Dendritic cell treated with granulocyte-macrophage colony-stimulating factor and Interleukin-4, amounts not matched to agents 40 ng/mL and 50 ng/mL, for 4 days (primary cell): ENCODE data around the gene P2RX7.
A peak's percentile ranks its signal among the peaks of the same experiment; 100 is the strongest.

ENCODE experiments used
- H3K27ac Mint-ChIP-seq: one replicate; pipeline ENCODE4 v1.8.0; 2022; ENCODE audit warnings: mild to moderate bottlenecking, mixed read lengths
- H3K27me3 Mint-ChIP-seq: one replicate; pipeline ENCODE4 v1.8.0; 2022; ENCODE audit warnings: mild to moderate bottlenecking, mixed read lengths
- H3K36me3 Mint-ChIP-seq: one replicate; pipeline ENCODE4 v1.8.0; 2022; ENCODE audit warnings: low read depth, mixed read lengths
- H3K4me1 Mint-ChIP-seq: one replicate; pipeline ENCODE4 v1.8.0; 2022; ENCODE audit warnings: low read depth, mixed read lengths
- H3K4me3 Mint-ChIP-seq: one replicate; pipeline ENCODE4 v1.8.0; 2022; ENCODE audit warnings: mild to moderate bottlenecking, moderate library complexity, mixed read lengths
- H3K9me3 Mint-ChIP-seq: one replicate; pipeline ENCODE4 v1.8.0; 2022; ENCODE audit warnings: mixed read lengths
- intact Hi-C: fragments of 100-400 bp; cut with micrococcal nuclease; formaldehyde crosslinking; loops from one replicate; pipeline ENCODE4 v1.15.0; 2022

P2RX7 gene

GRCh38 chr12:121095544-121096198 is 37.0 kb upstream of the P2RX7 start:
- Mint-ChIP-seq H3K4me3 (peak overlapping the region; percentile 66), H3K36me3 (no peaks in the 10 kb centered on the region), H3K9me3 (peaks cover 13% of the 10 kb centered on the region), H3K27ac (peak overlapping the region; percentile 3), H3K27me3 (peaks cover 10% of the 10 kb centered on the region), H3K4me1 (peaks cover 11% of the 10 kb centered on the region)
- intact Hi-C loops = loop anchor here (5.0 kb wide), 1 partner anchor 33 kb away; no protein-coding TSS in a partner anchor

GRCh38 chr12:121096199-121096798 is 36.4 kb upstream of the P2RX7 start:
- peaks cover 13% of the 10 kb centered on the region for H3K9me3 Mint-ChIP-seq
- H3K27ac Mint-ChIP-seq = peak overlapping the region; percentile 3
- H3K4me1 Mint-ChIP-seq = peaks cover 11% of the 10 kb centered on the region
- peaks cover 10% of the 10 kb centered on the region for H3K27me3 Mint-ChIP-seq
- H3K4me3 Mint-ChIP-seq = peak overlapping the region; percentile 66
- H3K36me3 Mint-ChIP-seq = no peaks in the 10 kb centered on the region
- intact Hi-C loops = loop anchor here (5.0 kb wide), 1 partner anchor 34 kb away; no protein-coding TSS in a partner anchor

- Mint-ChIP-seq H3K27me3 (peaks cover 10% of the 10 kb centered on the region), H3K4me3 (no peak overlapping the region)
Measured at GRCh38 chr12:121099779-121100178, 32.9 kb upstream of the P2RX7 start.

GRCh38 chr12:121102307-121102706 is 30.4 kb upstream of the P2RX7 start:
- Mint-ChIP-seq H3K27ac (no peak overlapping the region), H3K9me3 (peaks cover 13% of the 10 kb centered on the region), H3K4me3 (no peak overlapping the region), H3K4me1 (no peaks in the 10 kb centered on the region), H3K27me3 (no peaks in the 10 kb centered on the region), H3K36me3 (no peaks in the 10 kb centered on the region)
- intact Hi-C loops = no loop called here

More at GRCh38 chr12:121099779-121100178, 32.9 kb upstream of the P2RX7 start:
- Mint-ChIP-seq H3K4me1 (peaks cover 11% of the 10 kb centered on the region), H3K9me3 (peaks cover 13% of the 10 kb centered on the region), H3K27ac (no peak overlapping the region), H3K36me3 (no peaks in the 10 kb centered on the region)
- intact Hi-C loops = loop anchor here (5.0 kb wide), 1 partner anchor 37 kb away; no protein-coding TSS in a partner anchor

- intact Hi-C loops = no loop called here
- Mint-ChIP-seq H3K4me3 (no peak overlapping the region), H3K27me3 (no peaks in the 10 kb centered on the region), H3K9me3 (no peaks in the 10 kb centered on the region), H3K36me3 (no peaks in the 10 kb centered on the region), H3K4me1 (peaks cover 5% of the 10 kb centered on the region), H3K27ac (no peak overlapping the region)
Measured at GRCh38 chr12:121107681-121108080, 25.0 kb upstream of the P2RX7 start.

GRCh38 chr12:121108492-121108891 is 24.2 kb upstream of the P2RX7 start:
- intact Hi-C loops = no loop called here
- Mint-ChIP-seq H3K27me3 (no peaks in the 10 kb centered on the region), H3K4me1 (peaks cover 5% of the 10 kb centered on the region), H3K9me3 (no peaks in the 10 kb centered on the region), H3K36me3 (no peaks in the 10 kb centered on the region), H3K27ac (no peak overlapping the region), H3K4me3 (no peak overlapping the region)

GRCh38 chr12:121110211-121110940 is 22.3 kb upstream of the P2RX7 start:
- H3K36me3 Mint-ChIP-seq = no peaks in the 10 kb centered on the region
- no peak overlapping the region for H3K4me3 Mint-ChIP-seq
- H3K27me3 Mint-ChIP-seq = no peaks in the 10 kb centered on the region
- H3K9me3 Mint-ChIP-seq = no peaks in the 10 kb centered on the region
- intact Hi-C loops = loop anchor here (1.0 kb wide), 1 partner anchor 50 kb away; no protein-coding TSS in a partner anchor
- H3K27ac Mint-ChIP-seq = no peak overlapping the region
- peaks cover 5% of the 10 kb centered on the region for H3K4me1 Mint-ChIP-seq

- Mint-ChIP-seq H3K9me3 (no peaks in the 10 kb centered on the region), H3K4me3 (no peak overlapping the region), H3K36me3 (no peaks in the 10 kb centered on the region), H3K27me3 (no peaks in the 10 kb centered on the region), H3K4me1 (peaks cover 5% of the 10 kb centered on the region), H3K27ac (no peak overlapping the region)
- intact Hi-C loops = no loop called here
Measured at GRCh38 chr12:121111684-121112083, 21.0 kb upstream of the P2RX7 start.

- Mint-ChIP-seq H3K4me3 (no peak overlapping the region), H3K4me1 (peaks cover 5% of the 10 kb centered on the region), H3K27me3 (no peaks in the 10 kb centered on the region), H3K9me3 (no peaks in the 10 kb centered on the region), H3K36me3 (no peaks in the 10 kb centered on the region), H3K27ac (no peak overlapping the region)
- intact Hi-C loops = no loop called here
Measured at GRCh38 chr12:121112496-121112895, 20.2 kb upstream of the P2RX7 start.

GRCh38 chr12:121113057-121113456 is 19.6 kb upstream of the P2RX7 start:
- intact Hi-C loops = no loop called here
- H3K4me1 Mint-ChIP-seq = peaks cover 5% of the 10 kb centered on the region

GRCh38 chr12:121114019-121114639 is 18.5 kb upstream of the P2RX7 start:
- H3K9me3 Mint-ChIP-seq = no peaks in the 10 kb centered on the region
- no peak overlapping the region for H3K4me3 Mint-ChIP-seq
- H3K27me3 Mint-ChIP-seq = no peaks in the 10 kb centered on the region
- H3K4me1 Mint-ChIP-seq = peaks cover 5% of the 10 kb centered on the region
- intact Hi-C loops = no loop called here
- H3K36me3 Mint-ChIP-seq = no peaks in the 10 kb centered on the region
- no peak overlapping the region for H3K27ac Mint-ChIP-seq

More at GRCh38 chr12:121113057-121113456, 19.6 kb upstream of the P2RX7 start:
- no peaks in the 10 kb centered on the region for H3K27me3 Mint-ChIP-seq
- H3K4me3 Mint-ChIP-seq = no peak overlapping the region
- H3K36me3 Mint-ChIP-seq = no peaks in the 10 kb centered on the region
- H3K9me3 Mint-ChIP-seq = no peaks in the 10 kb centered on the region
- no peak overlapping the region for H3K27ac Mint-ChIP-seq

- Mint-ChIP-seq H3K36me3 (no peaks in the 10 kb centered on the region), H3K27ac (no peak overlapping the region), H3K27me3 (no peaks in the 10 kb centered on the region), H3K4me3 (no peak overlapping the region), H3K4me1 (peaks cover 5% of the 10 kb centered on the region), H3K9me3 (no peaks in the 10 kb centered on the region)
- intact Hi-C loops = no loop called here
Measured at GRCh38 chr12:121114806-121115205, 17.9 kb upstream of the P2RX7 start.

- intact Hi-C loops = no loop called here
- H3K4me3 Mint-ChIP-seq = no peak overlapping the region
- no peak overlapping the region for H3K27ac Mint-ChIP-seq
- no peaks in the 10 kb centered on the region for H3K9me3 Mint-ChIP-seq
- no peaks in the 10 kb centered on the region for H3K27me3 Mint-ChIP-seq
- H3K36me3 Mint-ChIP-seq = no peaks in the 10 kb centered on the region
- peaks cover 1% of the 10 kb centered on the region for H3K4me1 Mint-ChIP-seq
Measured at GRCh38 chr12:121115530-121115929, 17.1 kb upstream of the P2RX7 start.
